GM12865 (cell line): Measurements from ENCODE around the gene PPP1R36.

Experiments
- DNase-seq: peaks from one replicate; pipeline ENCODE4 v3.0.0; 2010; ENCODE audit warnings: low read depth
- H3K4me3 ChIP-seq: 2 replicates; pipeline ENCODE4 v1.5.1; 2011; ENCODE audit warnings: mild to moderate bottlenecking, low read depth, low read length, control low read depth
- CTCF ChIP-seq: IDR thresholded peaks from 2 replicates; pipeline ENCODE4 v1.5.1; 2011; ENCODE audit warnings: low read length, control low read depth, low read depth, inconsistent platforms; ENCODE audit not compliant: insufficient read depth; ENCODE audit errors: missing control alignments

PPP1R36 gene

GRCh38 chr14:64522591-64523355 is 27.0 kb upstream of the PPP1R36 start:
- H3K4me3 ChIP-seq, result no peak overlapping the region
- TF ChIP-seq CTCF, result no peak
- DNase-seq, result no peak

DNA sequence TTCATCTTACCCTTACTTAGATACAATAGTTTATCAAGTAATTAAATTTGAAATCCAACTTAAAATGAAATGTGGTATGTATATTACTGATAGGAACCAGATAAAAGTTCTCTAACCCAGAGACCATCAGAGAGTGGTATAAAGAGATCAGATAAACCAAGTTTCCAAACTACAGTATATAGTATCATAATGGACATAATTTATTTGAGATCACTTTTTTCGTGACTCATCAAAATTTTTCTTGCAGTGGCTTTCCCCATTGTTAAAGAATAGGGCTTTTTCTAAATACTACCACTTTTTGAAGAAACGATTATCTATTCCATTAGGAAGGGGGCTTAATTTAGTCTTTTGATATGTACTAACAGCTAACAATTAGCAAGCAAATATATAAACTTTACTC is 24.4 kb upstream of the PPP1R36 start:
- no peak for DNase-seq
- TF ChIP-seq CTCF, result no peak
- H3K4me3 ChIP-seq, result no peak overlapping the region

GRCh38 chr14:64531567-64531966 is 18.2 kb upstream of the PPP1R36 start:
- H3K4me3 ChIP-seq, result no peak overlapping the region
- TF ChIP-seq CTCF, result no peak
- DNase-seq, result no peak

DNA sequence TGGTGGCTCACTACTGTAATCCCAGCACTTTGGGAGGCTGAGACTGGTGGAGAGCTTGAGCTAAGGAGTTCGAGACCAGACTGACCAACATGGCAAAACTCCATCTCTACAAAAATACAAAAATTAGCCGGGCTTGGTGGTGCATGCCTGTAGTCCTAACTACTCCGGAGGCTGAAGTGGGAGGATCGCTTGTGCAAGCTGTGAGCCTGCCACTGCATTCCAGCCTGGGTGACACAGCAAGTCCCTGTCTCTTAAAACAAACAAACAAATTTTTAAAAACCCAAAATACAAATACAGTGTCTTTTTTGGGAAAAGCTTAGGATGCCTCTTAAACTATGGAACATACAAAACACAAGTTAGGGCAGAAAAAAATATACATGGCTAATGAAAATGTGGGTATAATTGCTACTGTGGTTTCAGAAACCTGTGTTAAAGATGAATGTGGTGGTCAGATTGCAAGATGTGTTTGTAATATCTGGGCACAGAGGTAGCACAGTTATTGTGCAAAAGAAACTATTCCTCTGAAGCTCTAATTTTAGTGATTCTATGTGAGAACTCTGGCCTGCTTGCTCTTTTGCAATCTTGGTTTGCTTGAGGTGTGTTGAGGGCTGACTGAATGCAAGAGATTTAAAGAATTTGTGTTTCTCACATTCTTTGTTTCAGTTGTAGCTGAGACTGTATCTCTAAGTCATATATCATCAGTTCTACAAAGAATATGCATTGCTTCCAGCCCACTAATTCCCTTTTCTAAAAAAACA is 13.1 kb upstream of the PPP1R36 start:
- DNase-seq, result no peak
- no peak for TF ChIP-seq CTCF
- H3K4me3 ChIP-seq, result no peak overlapping the region

DNA sequence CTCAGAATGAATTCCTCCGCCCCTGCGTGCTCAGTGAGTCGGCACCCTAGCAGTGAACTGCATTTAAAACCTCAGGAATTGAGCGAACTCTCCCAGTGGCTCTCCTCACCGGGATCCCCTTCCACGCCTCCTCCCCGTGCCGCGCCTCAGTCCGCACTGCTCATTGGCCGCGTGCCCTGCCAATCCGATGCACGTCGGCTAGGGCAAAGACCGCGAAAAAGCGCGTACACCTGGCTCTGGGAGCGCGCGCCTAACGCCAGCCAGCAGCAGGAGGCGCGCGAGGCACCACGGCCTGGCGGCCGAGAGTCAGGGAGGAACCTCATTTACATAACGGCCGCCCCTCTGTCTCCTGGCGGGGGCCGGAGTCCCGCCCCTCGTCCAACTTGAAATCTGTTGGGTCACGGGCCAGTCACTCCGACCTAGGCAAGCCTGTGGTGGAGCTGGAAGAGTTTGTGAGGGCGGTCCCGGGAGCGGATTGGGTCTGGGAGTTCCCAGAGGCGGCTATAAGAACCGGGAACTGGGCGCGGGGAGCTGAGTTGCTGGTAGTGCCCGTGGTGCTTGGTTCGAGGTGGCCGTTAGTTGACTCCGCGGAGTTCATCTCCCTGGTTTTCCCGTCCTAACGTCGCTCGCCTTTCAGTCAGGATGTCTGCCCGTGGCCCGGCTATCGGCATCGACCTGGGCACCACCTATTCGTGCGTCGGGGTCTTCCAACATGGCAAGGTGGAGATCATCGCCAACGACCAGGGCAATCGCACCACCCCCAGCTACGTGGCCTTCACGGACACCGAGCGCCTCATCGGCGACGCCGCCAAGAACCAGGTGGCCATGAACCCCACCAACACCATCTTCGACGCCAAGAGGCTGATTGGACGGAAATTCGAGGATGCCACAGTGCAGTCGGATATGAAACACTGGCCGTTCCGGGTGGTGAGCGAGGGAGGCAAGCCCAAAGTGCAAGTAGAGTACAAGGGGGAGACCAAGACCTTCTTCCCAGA is 9.3 kb upstream of the PPP1R36 start, which contains the start of gene HSPA2:
TSS of gene HSPA2 (plus strand) at position 534 of the 995 bp plus-strand sequence. CDS start at position 643, 109 bp downstream.
- H3K4me3 ChIP-seq, result peak within 1 kb of the TSS; percentile 82
- peak; percentile 99 for DNase-seq
- peak; percentile 68 for TF ChIP-seq CTCF

GRCh38 chr14:64541261-64541971 is 8.3 kb upstream of the PPP1R36 start:
- peak; percentile 24 for DNase-seq
- TF ChIP-seq CTCF, result no peak
- no peak overlapping the region for H3K4me3 ChIP-seq
